HepG2 (cell line): ENCODE results near the gene CMTR2. TPM values are rescaled to one million over a fixed set of nuclear protein-coding genes. Genes with fewer than 3 reads are reported as not detected.

ENCODE experiments used
- ATF7-NPFF ChIP-seq: sonication (generic); formaldehyde crosslinking; IDR thresholded peaks from 2 replicates; pipeline ENCODE4 v1.8.1; 2023; ENCODE audit warnings: mild to moderate bottlenecking, low read depth, missing genetic modification reagents, moderate library complexity
- EHMT2 ChIP-seq: fragments of 200-600 bp; sonication (generic); IDR thresholded peaks from 2 replicates; pipeline ENCODE4 v1.7.0; 2017; ENCODE audit warnings: antibody characterized with exemption, low read depth, low read length, borderline replicate concordance
- ETV5 ChIP-seq: IDR thresholded peaks from 2 replicates; pipeline ENCODE4 v1.6.1; 2018; ENCODE audit warnings: missing biosample characterization, missing genetic modification reagents, inconsistent platforms, borderline replicate concordance
- HNRNPUL1 ChIP-seq: fragments of 200-400 bp; formaldehyde crosslinking; IDR thresholded peaks from 2 replicates; pipeline ENCODE4 v1.6.1; 2017; ENCODE audit warnings: low read depth, mild to moderate bottlenecking, low read length, moderate library complexity
- PCBP2 ChIP-seq: fragments of 200-400 bp; formaldehyde crosslinking; optimal IDR thresholded peaks from 2 replicates; pipeline ENCODE3; 2018; ENCODE audit warnings: low read length, low read depth; ENCODE audit not compliant: poor library complexity, severe bottlenecking
- ZBTB38 ChIP-seq: sonication (generic); formaldehyde crosslinking; IDR thresholded peaks from 2 replicates; pipeline ENCODE4 v1.5.1; 2020; ENCODE audit warnings: mild to moderate bottlenecking, missing genetic modification reagents
- ZNF326 ChIP-seq: sonication (generic); formaldehyde crosslinking; IDR thresholded peaks from 2 replicates; pipeline ENCODE4 v1.4.0; 2020; ENCODE audit warnings: missing genetic modification reagents, borderline replicate concordance
- ZNF547 ChIP-seq: sonication (generic); formaldehyde crosslinking; IDR thresholded peaks from 2 replicates; pipeline ENCODE4 v1.5.1; 2020; ENCODE audit warnings: mild to moderate bottlenecking, missing genetic modification reagents
- ZNF644 ChIP-seq: IDR thresholded peaks from 2 replicates; pipeline ENCODE4 v1.6.1; 2016; ENCODE audit warnings: low read depth
- ZNF776 ChIP-seq: sonication (generic); formaldehyde crosslinking; IDR thresholded peaks from 2 replicates; pipeline ENCODE4 v1.4.0; 2020; ENCODE audit warnings: mild to moderate bottlenecking, missing genetic modification reagents
- polyA plus RNA-seq, 8 experiments: library from polyadenylated mRNA; depleted of rRNA in 3 of 8; stranded (reverse) in 7 of 8; unstranded in 1 of 8; fragments of >200 nt; fragmentation: Illumina TruSeq in 4 of 8; extraction: Trizol in 4 of 8; gene quantifications; 2 replicates each; pipeline versions ENCODE4 v1.2.1 to v1.2.3, GENCODE V29; 2011 to 2016; ENCODE audit warnings: low read depth in 4 of 8, missing spikeins in 1 of 8, mixed read lengths in 1 of 8; ENCODE audit not compliant: insufficient read depth in 1 of 8
- total RNA-seq, 5 experiments: library from RNA; depleted of rRNA; stranded (reverse); fragments of >200 nt; fragmentation: Illumina TruSeq; extraction: Trizol; gene quantifications; 2 replicates each; pipeline ENCODE4 v1.2.3, GENCODE V29; 2016; ENCODE audit warnings: low read depth in 1 of 5
- TF ChIP-seq, protein P1 (sequence below): sonication (generic); formaldehyde crosslinking; IDR thresholded peaks from 2 replicates; pipeline ENCODE4 v1.4.0; 2020; ENCODE audit warnings: missing genetic modification reagents
- TF ChIP-seq, protein P2 (sequence below): sonication (generic); formaldehyde crosslinking; conservative IDR thresholded peaks from 2 replicates; pipeline ENCODE4 v1.5.0; 2020; ENCODE audit warnings: missing genetic modification reagents
- TF ChIP-seq, protein P3 (sequence below): conservative IDR thresholded peaks from 2 replicates; pipeline ENCODE4 v1.6.1; 2018; ENCODE audit warnings: missing genetic modification reagents
- TF ChIP-seq, protein P4 (sequence below): sonication (generic); formaldehyde crosslinking; IDR thresholded peaks from one replicate; pipeline ENCODE4 v1.5.1; 2020; ENCODE audit warnings: mild to moderate bottlenecking, missing genetic modification reagents; ENCODE audit errors: not compliant biosample characterization

Gene CMTR2
- total and polyA plus RNA-seq, 2 of the 13 experiments (the other 11 are each of a cell fraction or from before 2014, with no cell fraction given), result 15.0 to 19.9 TPM

DNA sequence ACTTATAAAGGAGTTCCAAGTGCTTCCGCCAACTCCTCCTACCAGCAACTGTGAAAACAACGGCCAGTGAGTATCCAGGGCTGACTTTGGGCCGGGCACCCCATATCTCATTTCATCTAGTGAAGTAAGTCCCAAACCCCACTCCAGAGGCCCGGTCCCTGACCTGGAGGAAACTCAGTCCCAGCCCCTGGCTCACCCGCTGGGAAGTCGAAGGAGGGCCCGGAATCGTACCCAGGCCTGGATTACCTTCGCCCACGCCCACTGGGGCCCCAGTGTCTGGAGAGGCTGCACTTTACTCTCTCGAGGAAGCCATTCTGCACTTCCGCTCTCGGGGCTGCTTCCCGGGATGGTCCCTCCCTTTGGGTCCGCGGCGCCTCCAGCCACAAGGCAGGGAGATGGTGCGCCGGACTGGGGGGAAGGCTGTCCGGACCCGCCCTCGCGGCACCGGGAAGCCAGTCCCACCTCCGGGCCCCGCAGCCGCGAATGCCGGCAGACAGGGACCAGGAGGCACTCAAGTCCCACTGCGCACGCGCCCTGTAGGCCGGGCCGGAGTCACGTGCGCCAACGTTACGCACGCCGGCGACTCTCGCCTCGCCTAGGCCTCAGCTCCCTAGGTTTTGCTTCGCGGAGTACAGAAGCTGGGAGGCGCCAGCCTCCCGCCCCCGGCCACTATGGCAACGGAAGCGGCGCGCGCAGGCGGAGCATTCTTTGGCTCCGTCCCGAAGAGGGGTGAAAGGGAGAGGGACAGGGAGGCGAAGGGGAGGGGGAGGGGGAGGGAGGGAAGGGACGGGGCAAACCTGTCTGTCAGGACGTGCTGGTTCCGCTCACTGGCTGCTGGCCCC is at the start of gene CMTR2 (continued):
- TF ChIP-seq, protein P1, sequence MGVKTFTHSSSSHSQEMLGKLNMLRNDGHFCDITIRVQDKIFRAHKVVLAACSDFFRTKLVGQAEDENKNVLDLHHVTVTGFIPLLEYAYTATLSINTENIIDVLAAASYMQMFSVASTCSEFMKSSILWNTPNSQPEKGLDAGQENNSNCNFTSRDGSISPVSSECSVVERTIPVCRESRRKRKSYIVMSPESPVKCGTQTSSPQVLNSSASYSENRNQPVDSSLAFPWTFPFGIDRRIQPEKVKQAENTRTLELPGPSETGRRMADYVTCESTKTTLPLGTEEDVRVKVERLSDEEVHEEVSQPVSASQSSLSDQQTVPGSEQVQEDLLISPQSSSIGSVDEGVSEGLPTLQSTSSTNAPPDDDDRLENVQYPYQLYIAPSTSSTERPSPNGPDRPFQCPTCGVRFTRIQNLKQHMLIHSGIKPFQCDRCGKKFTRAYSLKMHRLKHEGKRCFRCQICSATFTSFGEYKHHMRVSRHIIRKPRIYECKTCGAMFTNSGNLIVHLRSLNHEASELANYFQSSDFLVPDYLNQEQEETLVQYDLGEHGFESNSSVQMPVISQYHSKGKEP (CRISPR knock-in tag), result peak; percentile 93; the same call in 1 of the 2 replicates
- no peak for TF ChIP-seq PCBP2
- peak; percentile 98 for TF ChIP-seq ATF7-NPFF (CRISPR knock-in tag)
- TF ChIP-seq ZNF776, result peak; percentile 99
- peak; percentile 82; the same call in 1 of the 2 replicates for TF ChIP-seq EHMT2
- TF ChIP-seq ZBTB38 (CRISPR knock-in tag), result peak; percentile 94
- TF ChIP-seq, protein P2, sequence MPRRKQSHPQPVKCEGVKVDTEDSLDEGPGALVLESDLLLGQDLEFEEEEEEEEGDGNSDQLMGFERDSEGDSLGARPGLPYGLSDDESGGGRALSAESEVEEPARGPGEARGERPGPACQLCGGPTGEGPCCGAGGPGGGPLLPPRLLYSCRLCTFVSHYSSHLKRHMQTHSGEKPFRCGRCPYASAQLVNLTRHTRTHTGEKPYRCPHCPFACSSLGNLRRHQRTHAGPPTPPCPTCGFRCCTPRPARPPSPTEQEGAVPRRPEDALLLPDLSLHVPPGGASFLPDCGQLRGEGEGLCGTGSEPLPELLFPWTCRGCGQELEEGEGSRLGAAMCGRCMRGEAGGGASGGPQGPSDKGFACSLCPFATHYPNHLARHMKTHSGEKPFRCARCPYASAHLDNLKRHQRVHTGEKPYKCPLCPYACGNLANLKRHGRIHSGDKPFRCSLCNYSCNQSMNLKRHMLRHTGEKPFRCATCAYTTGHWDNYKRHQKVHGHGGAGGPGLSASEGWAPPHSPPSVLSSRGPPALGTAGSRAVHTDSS (CRISPR knock-in tag), result no peak
- TF ChIP-seq, protein P3, sequence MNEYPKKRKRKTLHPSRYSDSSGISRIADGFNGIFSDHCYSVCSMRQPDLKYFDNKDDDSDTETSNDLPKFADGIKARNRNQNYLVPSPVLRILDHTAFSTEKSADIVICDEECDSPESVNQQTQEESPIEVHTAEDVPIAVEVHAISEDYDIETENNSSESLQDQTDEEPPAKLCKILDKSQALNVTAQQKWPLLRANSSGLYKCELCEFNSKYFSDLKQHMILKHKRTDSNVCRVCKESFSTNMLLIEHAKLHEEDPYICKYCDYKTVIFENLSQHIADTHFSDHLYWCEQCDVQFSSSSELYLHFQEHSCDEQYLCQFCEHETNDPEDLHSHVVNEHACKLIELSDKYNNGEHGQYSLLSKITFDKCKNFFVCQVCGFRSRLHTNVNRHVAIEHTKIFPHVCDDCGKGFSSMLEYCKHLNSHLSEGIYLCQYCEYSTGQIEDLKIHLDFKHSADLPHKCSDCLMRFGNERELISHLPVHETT (CRISPR knock-in tag), result peak; percentile 95
- peak; percentile 99 for TF ChIP-seq ZNF547 (CRISPR knock-in tag)
- TF ChIP-seq, protein P4, sequence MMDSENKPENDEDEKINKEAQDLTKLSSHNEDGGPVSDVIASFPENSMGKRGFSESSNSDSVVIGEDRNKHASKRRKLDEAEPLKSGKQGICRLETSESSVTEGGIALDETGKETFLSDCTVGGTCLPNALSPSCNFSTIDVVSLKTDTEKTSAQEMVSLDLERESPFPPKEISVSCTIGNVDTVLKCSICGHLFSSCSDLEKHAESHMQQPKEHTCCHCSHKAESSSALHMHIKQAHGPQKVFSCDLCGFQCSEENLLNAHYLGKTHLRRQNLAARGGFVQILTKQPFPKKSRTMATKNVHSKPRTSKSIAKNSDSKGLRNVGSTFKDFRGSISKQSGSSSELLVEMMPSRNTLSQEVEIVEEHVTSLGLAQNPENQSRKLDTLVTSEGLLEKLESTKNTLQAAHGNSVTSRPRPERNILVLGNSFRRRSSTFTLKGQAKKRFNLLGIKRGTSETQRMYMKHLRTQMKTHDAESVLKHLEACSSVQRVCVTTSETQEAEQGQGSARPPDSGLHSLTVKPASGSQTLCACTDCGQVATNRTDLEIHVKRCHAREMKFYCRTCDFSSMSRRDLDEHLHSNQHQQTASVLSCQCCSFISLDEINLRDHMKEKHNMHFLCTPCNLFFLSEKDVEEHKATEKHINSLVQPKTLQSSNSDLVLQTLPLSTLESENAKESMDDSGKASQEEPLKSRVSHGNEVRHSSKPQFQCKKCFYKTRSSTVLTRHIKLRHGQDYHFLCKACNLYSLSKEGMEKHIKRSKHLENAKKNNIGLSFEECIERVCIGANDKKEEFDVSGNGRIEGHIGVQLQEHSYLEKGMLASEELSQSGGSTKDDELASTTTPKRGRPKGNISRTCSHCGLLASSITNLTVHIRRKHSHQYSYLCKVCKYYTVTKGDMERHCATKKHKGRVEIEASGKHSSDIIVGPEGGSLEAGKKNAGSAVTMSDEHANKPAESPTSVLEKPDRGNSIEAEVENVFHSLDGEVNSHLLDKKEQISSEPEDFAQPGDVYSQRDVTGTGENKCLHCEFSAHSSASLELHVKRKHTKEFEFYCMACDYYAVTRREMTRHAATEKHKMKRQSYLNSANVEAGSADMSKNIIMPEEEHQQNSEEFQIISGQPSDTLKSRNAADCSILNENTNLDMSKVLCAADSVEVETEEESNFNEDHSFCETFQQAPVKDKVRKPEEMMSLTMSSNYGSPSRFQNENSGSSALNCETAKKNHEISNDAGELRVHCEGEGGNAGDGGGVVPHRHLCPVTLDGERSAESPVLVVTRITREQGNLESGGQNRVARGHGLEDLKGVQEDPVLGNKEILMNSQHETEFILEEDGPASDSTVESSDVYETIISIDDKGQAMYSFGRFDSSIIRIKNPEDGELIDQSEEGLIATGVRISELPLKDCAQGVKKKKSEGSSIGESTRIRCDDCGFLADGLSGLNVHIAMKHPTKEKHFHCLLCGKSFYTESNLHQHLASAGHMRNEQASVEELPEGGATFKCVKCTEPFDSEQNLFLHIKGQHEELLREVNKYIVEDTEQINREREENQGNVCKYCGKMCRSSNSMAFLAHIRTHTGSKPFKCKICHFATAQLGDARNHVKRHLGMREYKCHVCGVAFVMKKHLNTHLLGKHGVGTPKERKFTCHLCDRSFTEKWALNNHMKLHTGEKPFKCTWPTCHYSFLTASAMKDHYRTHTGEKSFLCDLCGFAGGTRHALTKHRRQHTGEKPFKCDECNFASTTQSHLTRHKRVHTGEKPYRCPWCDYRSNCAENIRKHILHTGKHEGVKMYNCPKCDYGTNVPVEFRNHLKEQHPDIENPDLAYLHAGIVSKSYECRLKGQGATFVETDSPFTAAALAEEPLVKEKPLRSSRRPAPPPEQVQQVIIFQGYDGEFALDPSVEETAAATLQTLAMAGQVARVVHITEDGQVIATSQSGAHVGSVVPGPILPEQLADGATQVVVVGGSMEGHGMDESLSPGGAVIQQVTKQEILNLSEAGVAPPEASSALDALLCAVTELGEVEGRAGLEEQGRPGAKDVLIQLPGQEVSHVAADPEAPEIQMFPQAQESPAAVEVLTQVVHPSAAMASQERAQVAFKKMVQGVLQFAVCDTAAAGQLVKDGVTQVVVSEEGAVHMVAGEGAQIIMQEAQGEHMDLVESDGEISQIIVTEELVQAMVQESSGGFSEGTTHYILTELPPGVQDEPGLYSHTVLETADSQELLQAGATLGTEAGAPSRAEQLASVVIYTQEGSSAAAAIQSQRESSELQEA (CRISPR knock-in tag), result peak; percentile 97
- TF ChIP-seq ETV5 (CRISPR knock-in tag), result peak; percentile 81; the same call in 1 of the 2 replicates
- peak; percentile 75 for TF ChIP-seq ZNF644 (CRISPR knock-in tag)
- TF ChIP-seq HNRNPUL1, result no peak
- TF ChIP-seq ZNF326 (CRISPR knock-in tag), result peak; percentile 52; the same call in 1 of the 2 replicates
